ENCODE data around the gene SYNDIG1L.

Gene SYNDIG1L

DNA sequence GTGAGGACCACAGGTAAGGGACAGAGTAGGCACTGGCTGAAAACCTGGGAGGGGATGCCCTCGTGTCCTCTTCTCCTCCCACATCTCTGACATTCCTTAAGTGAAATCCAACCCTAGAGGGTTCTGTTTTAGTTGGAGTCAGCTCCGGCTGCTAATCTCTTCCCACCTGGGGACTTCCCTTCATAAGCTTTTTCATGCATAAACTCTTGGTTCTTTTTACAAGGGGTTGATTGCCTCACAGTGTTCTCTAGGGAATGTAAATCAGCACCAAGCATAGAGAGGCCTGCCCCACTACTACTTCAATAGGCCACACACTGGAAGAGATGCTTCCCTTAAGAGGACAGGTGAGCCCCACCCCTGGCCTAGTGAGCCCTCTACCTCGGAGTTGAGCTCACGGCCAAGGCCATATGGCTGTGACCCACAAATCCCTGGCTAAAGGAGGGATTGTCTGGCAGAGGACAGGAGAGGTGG lies 3.2 kb upstream of the SYNDIG1L start:
- no peak for DNase-seq (ENCODE audit: low read depth, low spot score)

DNA sequence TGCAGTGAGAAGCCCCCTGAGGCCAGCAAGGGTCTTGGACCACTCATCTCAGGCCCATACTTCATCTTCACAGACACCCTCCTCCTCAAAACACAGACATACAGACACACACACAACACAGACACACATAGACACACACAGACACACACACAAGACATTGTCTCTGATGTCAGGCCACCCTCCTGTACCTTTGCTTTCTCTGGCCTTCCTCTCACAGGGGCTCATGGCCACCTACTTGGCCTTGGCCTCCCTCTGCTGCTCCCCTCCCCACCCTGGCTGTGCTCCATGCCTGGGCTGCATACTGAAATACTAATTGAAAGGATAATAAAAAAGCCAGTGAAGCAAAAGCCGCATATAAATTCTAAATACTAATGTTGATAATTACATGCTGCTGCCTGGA lies 1.6 kb upstream of the SYNDIG1L start:
- no peak for DNase-seq (ENCODE audit: low read depth, low spot score)

GRCh38 chr14:74425525-74426201 lies 347 bp downstream of the SYNDIG1L start:
- DNase-seq (ENCODE audit: low read depth, low spot score) = no peak

DNA sequence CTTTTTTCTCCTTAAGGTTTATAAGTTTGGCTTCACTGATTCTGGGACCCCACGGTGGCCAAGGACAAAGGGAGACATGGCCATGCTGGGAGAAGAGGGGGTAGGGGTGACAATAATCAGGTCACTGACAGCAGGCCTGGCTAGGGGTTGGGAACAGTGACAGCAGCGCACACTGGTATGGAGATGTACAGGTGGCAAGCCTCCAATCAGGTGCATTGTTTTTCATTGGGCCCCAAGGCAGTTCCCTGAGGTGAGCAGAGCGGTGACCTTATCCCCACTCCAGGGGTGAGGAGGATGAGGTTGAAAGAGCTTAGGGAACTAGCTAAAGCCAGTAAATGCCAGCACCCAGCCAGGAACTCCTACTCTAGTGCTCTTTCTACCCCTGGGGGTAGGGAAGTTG lies 1.4 kb downstream of the SYNDIG1L start:
- no peak for DNase-seq (ENCODE audit: low read depth, low spot score)

- DNase-seq (ENCODE audit: low read depth, low spot score) = no peak
Measured at GRCh38 chr14:74423246-74423645, 2.8 kb downstream of the SYNDIG1L start.

DNA sequence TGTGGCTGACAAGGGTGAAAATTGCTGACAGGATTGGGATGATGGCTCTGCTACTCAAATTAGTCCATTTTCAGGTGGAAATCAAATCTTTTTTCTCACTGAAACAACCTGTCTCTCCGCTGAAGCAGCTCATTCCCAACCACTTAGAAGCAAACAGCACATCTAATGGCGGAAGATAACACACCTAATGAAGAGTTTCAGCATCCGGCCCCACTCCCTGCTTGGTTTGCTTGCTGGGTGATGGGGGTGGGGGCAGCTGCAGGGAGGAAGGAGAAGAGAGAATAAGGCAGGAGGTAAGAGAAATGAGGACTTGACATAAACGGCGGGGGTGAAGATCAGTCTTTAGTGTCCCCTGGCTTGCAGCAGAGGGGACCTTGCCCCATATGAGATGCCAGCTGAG lies 4.0 kb downstream of the SYNDIG1L start:
- no peak for DNase-seq (ENCODE audit: low read depth, low spot score)

GRCh38 chr14:74419086-74419485 lies 6.9 kb downstream of the SYNDIG1L start:
- no peak for DNase-seq (ENCODE audit: low read depth, low spot score)

- DNase-seq (ENCODE audit: low read depth, low spot score) = no peak
Measured at GRCh38 chr14:74418031-74418430, 8.0 kb downstream of the SYNDIG1L start.

DNA sequence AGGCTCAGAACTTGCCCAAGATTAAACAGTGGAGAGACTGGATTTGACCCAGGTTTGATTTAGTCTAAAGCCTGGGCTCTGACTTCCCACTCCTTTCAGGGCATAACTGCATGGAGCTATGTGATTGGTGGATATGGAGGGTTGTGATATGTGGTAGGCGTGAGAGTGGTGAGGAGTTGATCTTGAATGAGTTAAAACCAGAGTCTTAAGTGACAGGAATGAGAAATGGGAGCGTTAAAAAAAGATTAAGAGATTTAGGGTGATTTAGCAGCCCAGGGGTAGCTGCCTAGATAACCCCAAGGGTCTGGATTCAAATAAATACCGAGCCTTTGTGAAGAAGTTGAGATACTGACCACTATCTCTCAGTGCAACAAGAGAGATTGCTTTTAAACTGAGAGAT lies 8.4 kb downstream of the SYNDIG1L start:
- DNase-seq (ENCODE audit: low read depth, low spot score) = no peak

- DNase-seq (ENCODE audit: low read depth, low spot score) = no peak
Measured at GRCh38 chr14:74417201-74417600, 8.8 kb downstream of the SYNDIG1L start.

DNA sequence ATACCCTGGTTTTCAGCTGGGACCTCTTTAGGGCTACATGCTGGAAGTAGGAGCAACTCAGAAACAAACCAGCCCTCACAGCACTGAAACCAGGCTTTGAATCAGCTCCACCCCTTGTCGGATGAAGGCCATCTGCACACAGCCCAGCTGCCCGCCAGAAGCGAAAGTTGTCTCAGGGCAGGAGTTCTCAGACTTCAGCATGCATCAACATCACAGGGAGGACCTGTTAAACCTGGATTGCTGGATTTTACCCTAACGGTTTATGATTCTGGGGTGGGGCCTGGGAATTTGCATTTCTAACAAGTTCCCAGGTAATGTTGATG lies 10.9 kb downstream of the SYNDIG1L start:
- no peak for DNase-seq (ENCODE audit: low read depth, low spot score)

GRCh38 chr14:74414403-74415114 lies 11.5 kb downstream of the SYNDIG1L start:
- DNase-seq (ENCODE audit: low read depth, low spot score) = no peak

GRCh38 chr14:74413627-74414026 lies 12.4 kb downstream of the SYNDIG1L start:
- no peak for DNase-seq (ENCODE audit: low read depth, low spot score)

GRCh38 chr14:74412753-74413152 lies 13.3 kb downstream of the SYNDIG1L start:
- DNase-seq (ENCODE audit: low read depth, low spot score) = no peak

DNA sequence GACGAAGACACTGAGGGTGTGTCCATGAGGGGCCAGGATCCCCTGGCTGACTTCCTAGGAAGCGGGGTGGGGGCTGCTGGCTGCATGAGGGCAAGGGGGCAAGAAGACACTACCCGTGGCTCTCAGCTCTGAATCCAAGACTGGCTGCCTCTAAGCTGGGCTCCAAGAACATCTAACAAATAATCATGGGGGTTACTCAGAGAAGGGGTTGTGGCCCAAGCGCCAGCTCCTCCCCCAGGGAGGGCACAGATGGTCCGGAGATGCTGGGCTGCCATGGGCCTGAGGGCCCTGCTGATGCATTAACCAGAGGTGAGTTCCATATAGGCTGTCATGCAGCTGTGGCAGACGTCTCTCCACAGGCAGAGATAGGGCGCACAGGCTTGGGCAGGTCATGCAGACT lies 14.3 kb downstream of the SYNDIG1L start:
- DNase-seq (ENCODE audit: low read depth, low spot score) = no peak

- DNase-seq (ENCODE audit: low read depth, low spot score) = no peak
Measured at GRCh38 chr14:74409441-74409840, 16.6 kb downstream of the SYNDIG1L start.

GRCh38 chr14:74408870-74409269 lies 17.1 kb downstream of the SYNDIG1L start:
- no peak for DNase-seq (ENCODE audit: low read depth, low spot score)

GRCh38 chr14:74407801-74408154 lies 18.2 kb downstream of the SYNDIG1L start:
- no peak for DNase-seq (ENCODE audit: low read depth, low spot score)

DNA sequence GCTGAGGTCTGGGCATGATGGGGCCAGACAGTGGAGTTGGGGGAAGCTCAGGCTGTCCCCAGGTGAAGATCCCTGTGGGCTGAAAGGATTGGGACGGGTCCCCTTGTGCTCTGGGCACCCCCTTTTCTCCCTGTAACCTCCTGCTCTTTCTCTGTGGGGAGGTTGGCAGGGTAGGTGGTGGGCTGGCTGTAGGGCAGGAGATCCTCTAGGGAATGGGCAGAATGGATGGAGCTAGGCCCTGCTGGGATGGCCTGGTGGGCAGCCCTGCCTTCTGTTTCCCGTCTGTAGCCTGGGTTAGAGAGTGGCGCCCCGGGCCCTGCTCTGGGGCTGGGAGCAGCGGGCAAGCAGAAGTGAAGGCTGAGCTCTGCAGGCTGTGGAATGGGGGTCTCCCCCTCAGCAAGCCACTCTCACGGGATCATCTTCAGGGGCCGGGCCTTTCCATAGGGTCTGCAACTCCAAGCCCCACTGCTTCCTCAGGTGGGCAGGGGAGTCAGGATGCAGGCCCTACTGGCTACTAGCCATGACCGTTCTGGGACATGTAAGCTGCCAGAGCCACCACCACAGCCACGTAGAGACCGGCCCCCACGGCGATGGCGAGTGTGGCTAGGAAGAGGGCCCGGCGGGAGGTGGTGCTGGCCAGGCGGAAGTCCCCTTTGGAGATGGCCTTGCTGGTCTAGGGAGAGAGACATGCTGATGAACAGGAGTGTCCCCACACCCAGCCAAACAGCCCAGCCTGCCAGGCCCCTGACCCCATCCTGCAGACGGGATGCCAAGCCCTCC lies 18.8 kb downstream of the SYNDIG1L start:
- DNase-seq (ENCODE audit: low read depth, low spot score) = no peak

GRCh38 chr14:74405663-74406062 lies 20.3 kb downstream of the SYNDIG1L start:
- no peak for DNase-seq (ENCODE audit: low read depth, low spot score)

GRCh38 chr14:74404435-74404834 lies 21.6 kb downstream of the SYNDIG1L start:
- no peak for DNase-seq (ENCODE audit: low read depth, low spot score)

DNA sequence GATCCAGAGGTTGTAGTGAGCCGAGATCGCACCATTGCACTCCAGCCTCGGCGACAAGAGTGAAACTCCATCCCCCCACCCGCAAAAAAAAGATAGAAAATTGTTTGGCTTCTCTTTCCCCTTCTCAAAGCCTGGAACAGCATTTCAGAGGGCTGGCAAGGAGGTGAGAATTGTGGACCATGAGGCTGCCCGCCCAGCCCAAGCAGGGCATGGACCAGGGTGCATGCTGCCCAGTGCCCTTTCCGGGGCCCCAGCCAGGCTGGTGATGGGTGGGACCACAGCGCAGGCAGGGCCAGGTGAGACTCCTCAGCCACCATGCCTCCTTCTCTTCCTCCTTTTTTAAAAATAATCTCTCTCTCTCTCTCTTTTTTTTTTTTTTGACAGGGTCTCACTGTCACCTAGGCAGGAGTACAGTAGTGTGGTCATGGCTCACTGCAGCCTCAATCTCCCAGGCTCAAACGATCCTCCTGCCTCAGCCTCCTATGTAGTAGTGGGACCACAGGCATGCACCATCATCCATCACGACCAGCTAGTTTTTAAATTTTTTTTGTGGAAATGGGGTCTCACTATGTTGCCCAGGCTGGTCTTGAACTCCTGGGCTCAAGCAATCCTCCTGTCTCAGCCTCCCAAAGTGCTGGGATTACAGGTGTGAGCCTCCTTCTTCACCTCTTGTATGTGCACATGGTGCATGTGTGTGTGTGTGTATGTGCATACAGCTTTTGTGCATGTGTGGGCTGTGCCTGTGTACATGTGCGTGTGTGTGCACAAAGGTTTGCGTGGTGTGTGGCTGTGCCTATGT lies 22.2 kb downstream of the SYNDIG1L start:
- DNase-seq (ENCODE audit: low read depth, low spot score) = no peak

Data from activated CD4-positive, CD25-positive, alpha-beta regulatory T cell treated with anti-CD3 and anti-CD28 coated beads, Interleukin-2, amount 50 U/mL, for 16 hours (primary cell).